GM23338 (cell line): ENCODE results near the gene SYT13. TPM values are rescaled to one million over a fixed set of nuclear protein-coding genes. Genes with fewer than 3 reads are reported as not detected.

ENCODE experiments used
- ATAC-seq: fragments of 200-7000 bp; cut with Tn5 transposase; 3 replicates; pipeline ENCODE4 v1.9.1; 2020
- DNase-seq: peaks from one replicate; pipeline ENCODE4 v3.0.0-alpha.2; 2015; ENCODE audit warnings: low spot score
- H2AFZ ChIP-seq: fragments of 200-600 bp; sonication (generic); 2 replicates; pipeline ENCODE4 v1.8.0; 2016; ENCODE audit warnings: antibody characterized with exemption, mild to moderate bottlenecking, moderate library complexity
- H3F3A ChIP-seq: fragments of 200-600 bp; sonication (generic); replicated peaks from 2 replicates; pipeline ENCODE4 v1.8.0; 2017; ENCODE audit warnings: antibody characterized with exemption, mixed run types, low read depth
- H3K27ac ChIP-seq: fragments of 200-600 bp; sonication (generic); 2 replicates; pipeline ENCODE4 v1.6.1; 2016; ENCODE audit warnings: low read depth
- H3K27me3 ChIP-seq: fragments of 200-600 bp; sonication (generic); 2 replicates; pipeline ENCODE4 v1.8.0; 2016; ENCODE audit warnings: mild to moderate bottlenecking, mixed run types, moderate library complexity; ENCODE audit not compliant: insufficient read depth
- H3K36me3 ChIP-seq: fragments of 200-600 bp; sonication (generic); 2 replicates; pipeline ENCODE4 v1.8.0; 2016; ENCODE audit warnings: mild to moderate bottlenecking; ENCODE audit not compliant: insufficient read depth
- H3K4me1 ChIP-seq: fragments of 200-600 bp; sonication (generic); 2 replicates; pipeline ENCODE4 v1.8.0; 2016; ENCODE audit warnings: mild to moderate bottlenecking, moderate library complexity; ENCODE audit not compliant: insufficient read depth
- H3K4me2 ChIP-seq: fragments of 200-600 bp; sonication (generic); 2 replicates; pipeline ENCODE4 v1.7.1; 2017; ENCODE audit warnings: mixed run types
- H3K4me3 ChIP-seq: fragments of 200-600 bp; sonication (generic); 2 replicates; pipeline ENCODE4 v1.6.1; 2016; ENCODE audit warnings: mixed run types
- H3K79me2 ChIP-seq: fragments of 200-600 bp; sonication (generic); replicated peaks from 2 replicates; pipeline ENCODE4 v1.8.0; 2017; ENCODE audit warnings: mild to moderate bottlenecking; ENCODE audit not compliant: insufficient read depth
- H3K9me2 ChIP-seq: fragments of 200-600 bp; sonication (generic); 2 replicates; pipeline ENCODE4 v1.8.0; 2017; ENCODE audit not compliant: insufficient read depth
- H4K20me1 ChIP-seq: fragments of 200-600 bp; sonication (generic); replicated peaks from 2 replicates; pipeline ENCODE4 v1.8.0; 2017; ENCODE audit warnings: mild to moderate bottlenecking; ENCODE audit not compliant: insufficient read depth
- H3K27ac Mint-ChIP-seq: 2 replicates; pipeline ENCODE4 v1.8.0; 2020; ENCODE audit warnings: inconsistent platforms, mild to moderate bottlenecking, moderate library complexity, mixed read lengths
- H3K27me3 Mint-ChIP-seq: 3 replicates; pipeline ENCODE4 v1.8.0; 2022; ENCODE audit warnings: low read depth, mild to moderate bottlenecking, moderate library complexity, mixed read lengths, inconsistent platforms; ENCODE audit not compliant: insufficient read depth, poor library complexity
- H3K36me3 Mint-ChIP-seq: 3 replicates; pipeline ENCODE4 v1.8.0; 2021; ENCODE audit warnings: low read depth, mild to moderate bottlenecking, inconsistent platforms, moderate library complexity, mixed read lengths
- H3K4me1 Mint-ChIP-seq: 3 replicates; pipeline ENCODE4 v1.8.0; 2020; ENCODE audit warnings: mild to moderate bottlenecking, inconsistent platforms, mixed read lengths
- H3K4me3 Mint-ChIP-seq: 3 replicates; pipeline ENCODE4 v1.8.0; 2021; ENCODE audit warnings: moderate library complexity, mild to moderate bottlenecking, inconsistent platforms, mixed read lengths
- H3K9me3 Mint-ChIP-seq: 3 replicates; pipeline ENCODE4 v1.8.0; 2020; ENCODE audit warnings: moderate library complexity, mild to moderate bottlenecking, inconsistent platforms, mixed read lengths
- JUNB ChIP-seq: IDR thresholded peaks from one replicate; pipeline ENCODE4 v1.6.1; 2016; ENCODE audit warnings: antibody characterized with exemption; ENCODE audit not compliant: unreplicated experiment
- STAT1 ChIP-seq: IDR thresholded peaks from one replicate; pipeline ENCODE4 v1.6.1; 2016; ENCODE audit warnings: antibody characterized with exemption; ENCODE audit not compliant: unreplicated experiment
- ZNF331 ChIP-seq: fragments of 250-450 bp; sonication (Bioruptor Pico); IDR thresholded peaks from 2 replicates; pipeline ENCODE4 v1.5.0; 2020; ENCODE audit warnings: low read depth, mild to moderate bottlenecking, moderate library complexity
- polyA plus RNA-seq: library from polyadenylated mRNA; unstranded; fragments of >200 nt; fragmentation: Nextera tagmentation; extraction: Ambion mirVana; gene quantifications from 2 replicates; pipeline ENCODE4 v1.2.1, GENCODE V29; 2016
- total RNA-seq: library from RNA; depleted of rRNA; stranded (reverse); fragments of >200 nt; shearing (Covaris generic); gene quantifications from 2 replicates; pipeline ENCODE4 v1.2.3, GENCODE V29; 2014
- TF ChIP-seq, protein P1 (sequence below), 2 experiments: fragments of 200-600 bp in 1 of 2; sonication (generic) in 1 of 2; conservative IDR thresholded peaks; 2 replicates each; pipeline versions ENCODE4 v1.5.1 to v1.6.1; 2016 to 2017; ENCODE audit warnings: antibody characterized with exemption in 2 of 2, low read depth in 2 of 2, mild to moderate bottlenecking in 2 of 2, moderate library complexity in 1 of 2

Gene SYT13
- total and polyA plus RNA-seq, 2 experiments from 2014 or later, result 3.4 to 16.3 TPM

DNA sequence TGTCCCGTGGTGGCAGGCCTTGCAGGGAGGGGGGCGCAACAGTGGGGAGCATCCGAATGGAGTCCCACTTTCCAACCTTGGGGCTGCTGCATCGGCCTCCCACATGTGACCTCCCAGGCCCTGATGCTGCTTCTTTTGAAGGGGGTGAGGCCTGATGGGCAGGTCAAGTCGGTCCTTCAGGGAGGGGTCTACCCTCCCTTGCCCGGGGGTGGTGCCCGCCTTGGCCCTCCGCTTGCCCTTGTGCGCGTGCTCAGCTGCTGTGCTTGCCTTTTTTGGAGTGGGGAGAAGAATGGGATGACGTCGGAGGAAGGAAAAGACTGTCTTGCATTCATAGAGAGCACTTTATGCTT, 72.8 kb downstream of the SYT13 start:
- Mint-ChIP-seq H3K27me3 (peaks cover 7% of the 10 kb centered on the region), H3K36me3 (peaks cover 9% of the 10 kb centered on the region; the same call in 2 of the 3 replicates), H3K4me1 (peaks cover 26% of the 10 kb centered on the region), H3K27ac (no peak overlapping the region), H3K4me3 (no peak overlapping the region), H3K9me3 (no peaks in the 10 kb centered on the region)
- no peak overlapping the region for H2AFZ ChIP-seq
- 0 out of 2 replicates have a peak, but pooled peaks cover 3% of the 10 kb centered on the region for H3F3A ChIP-seq
- TF ChIP-seq JUNB (no peak), STAT1 (no peak)
- TF ChIP-seq, protein P1, sequence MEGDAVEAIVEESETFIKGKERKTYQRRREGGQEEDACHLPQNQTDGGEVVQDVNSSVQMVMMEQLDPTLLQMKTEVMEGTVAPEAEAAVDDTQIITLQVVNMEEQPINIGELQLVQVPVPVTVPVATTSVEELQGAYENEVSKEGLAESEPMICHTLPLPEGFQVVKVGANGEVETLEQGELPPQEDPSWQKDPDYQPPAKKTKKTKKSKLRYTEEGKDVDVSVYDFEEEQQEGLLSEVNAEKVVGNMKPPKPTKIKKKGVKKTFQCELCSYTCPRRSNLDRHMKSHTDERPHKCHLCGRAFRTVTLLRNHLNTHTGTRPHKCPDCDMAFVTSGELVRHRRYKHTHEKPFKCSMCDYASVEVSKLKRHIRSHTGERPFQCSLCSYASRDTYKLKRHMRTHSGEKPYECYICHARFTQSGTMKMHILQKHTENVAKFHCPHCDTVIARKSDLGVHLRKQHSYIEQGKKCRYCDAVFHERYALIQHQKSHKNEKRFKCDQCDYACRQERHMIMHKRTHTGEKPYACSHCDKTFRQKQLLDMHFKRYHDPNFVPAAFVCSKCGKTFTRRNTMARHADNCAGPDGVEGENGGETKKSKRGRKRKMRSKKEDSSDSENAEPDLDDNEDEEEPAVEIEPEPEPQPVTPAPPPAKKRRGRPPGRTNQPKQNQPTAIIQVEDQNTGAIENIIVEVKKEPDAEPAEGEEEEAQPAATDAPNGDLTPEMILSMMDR (conservative IDR thresholded peaks at IDR 0.05; ENCODE audit: low read depth in 2 of 2), result 0 out of 4 replicates have a peak, but pooled peaks of 1 of the 2 experiments have one; percentile 10
- ATAC-seq (no peak), DNase-seq (no peak)
- H4K20me1 ChIP-seq, result no peaks in the 10 kb centered on the region
- no peak overlapping the region for H3K4me2 ChIP-seq
- H3K27me3 ChIP-seq, result no peaks in the 10 kb centered on the region
- no peaks in the 10 kb centered on the region for H3K36me3 ChIP-seq
- H3K9me2 ChIP-seq, result no peaks in the 10 kb centered on the region
- no peaks in the 10 kb centered on the region for H3K79me2 ChIP-seq
- peaks cover 14% of the 10 kb centered on the region for H3K4me1 ChIP-seq
- H3K4me3 ChIP-seq, result no peak overlapping the region
- no peak overlapping the region for H3K27ac ChIP-seq

DNA sequence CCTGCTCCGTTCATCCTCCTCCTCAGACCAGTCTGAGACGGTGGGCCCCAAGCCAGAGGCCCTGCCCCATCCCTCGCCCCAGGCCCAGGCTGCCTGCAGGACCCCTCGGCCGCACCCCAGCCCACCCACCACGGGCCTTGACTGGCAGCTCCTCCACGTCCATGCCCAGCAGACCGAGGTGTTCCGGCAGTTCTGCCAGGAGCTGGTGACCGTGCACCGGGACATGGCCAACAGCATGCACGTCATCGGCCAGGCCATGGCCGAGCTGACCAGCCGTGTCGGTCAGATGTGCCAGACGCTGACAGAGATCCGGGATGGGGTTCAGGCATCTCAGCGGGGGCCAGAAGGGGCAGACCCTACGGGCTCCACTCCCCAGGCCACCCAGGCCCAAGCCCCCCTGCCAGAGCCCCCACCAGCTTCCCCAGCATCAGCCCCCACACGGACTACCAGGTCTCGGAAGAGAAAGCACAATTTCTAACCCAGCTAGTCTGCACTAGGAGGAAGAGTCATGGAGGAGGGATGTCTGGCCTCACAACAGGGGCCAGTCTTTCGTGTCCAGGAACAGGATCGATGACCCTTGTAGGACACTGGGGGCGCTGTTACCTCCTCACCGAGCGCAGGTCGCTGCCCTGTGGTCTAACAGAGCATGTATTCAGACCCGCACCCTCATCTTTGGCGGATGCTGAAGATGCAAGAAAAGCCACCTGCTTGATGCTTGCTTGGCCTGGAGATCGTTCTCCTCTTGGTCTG, 73.4 kb downstream of the SYT13 start:
- H3K36me3 ChIP-seq, result no peaks in the 10 kb centered on the region
- H3K9me2 ChIP-seq, result no peaks in the 10 kb centered on the region
- H4K20me1 ChIP-seq, result no peaks in the 10 kb centered on the region
- no peak overlapping the region for H2AFZ ChIP-seq
- H3K4me3 ChIP-seq, result no peak overlapping the region
- H3F3A ChIP-seq, result 0 out of 2 replicates have a peak, but pooled peaks cover 3% of the 10 kb centered on the region
- peaks cover 14% of the 10 kb centered on the region for H3K4me1 ChIP-seq
- peak; percentile 75 for ATAC-seq
- H3K27ac ChIP-seq, result no peak overlapping the region
- Mint-ChIP-seq H3K27me3 (peaks cover 7% of the 10 kb centered on the region), H3K27ac (no peak overlapping the region), H3K4me1 (peaks cover 26% of the 10 kb centered on the region), H3K9me3 (no peaks in the 10 kb centered on the region), H3K36me3 (peaks cover 9% of the 10 kb centered on the region; the same call in 2 of the 3 replicates), H3K4me3 (no peak overlapping the region)
- no peaks in the 10 kb centered on the region for H3K79me2 ChIP-seq
- TF ChIP-seq, protein P1 (conservative IDR thresholded peaks at IDR 0.05; ENCODE audit: low read depth in 2 of 2), result peak; percentile 77 to 82
- no peak for TF ChIP-seq ZNF331 (CRISPR knock-in tag)
- peak; percentile 87 for DNase-seq
- no peak overlapping the region for H3K4me2 ChIP-seq
- no peaks in the 10 kb centered on the region for H3K27me3 ChIP-seq
